Adrenal gland (tissue), 12 donors: Measurements from ENCODE around the gene HS3ST1. TPM values are rescaled to one million over a fixed set of nuclear protein-coding genes. Genes with fewer than 3 reads are reported as not detected.

Experiments used
- DNase-seq, 7 donors: peaks; one replicate each; pipeline ENCODE4 v3.0.0-alpha.2; 2019 to 2020
- H3K27ac ChIP-seq, 5 donors: fragments of 200-600 bp; sonication (generic) in 4 of 5; 1 replicate in 3 of 5; 2 replicates in 2 of 5; pipeline versions ENCODE4 v1.5.1 to v1.8.0; 2016 to 2020; ENCODE audit warnings: mild to moderate bottlenecking in 1 of 5
- H3K27me3 ChIP-seq: fragments of 200-600 bp; 2 replicates; pipeline ENCODE4 v1.8.0; 2021
- H3K36me3 ChIP-seq, 2 donors: fragments of 200-600 bp; replicated peaks in 1 of 2; 1 replicate in 1 of 2; 2 replicates in 1 of 2; pipeline versions ENCODE4 v1.5.1 to v1.8.0; 2018 to 2022
- H3K4me1 ChIP-seq, 2 donors: fragments of 200-600 bp; replicated peaks in 1 of 2; 1 replicate in 1 of 2; 2 replicates in 1 of 2; pipeline versions ENCODE4 v1.5.1 to v1.8.0; 2018 to 2021
- H3K4me3 ChIP-seq, 4 donors: fragments of 200-600 bp; sonication (generic) in 3 of 4; one replicate each; pipeline ENCODE4 v1.5.1; 2016 to 2018
- H3K9me3 ChIP-seq, 3 donors: fragments of 200-600 bp; sonication (generic) in 1 of 3; replicated peaks in 1 of 3; 1 replicate in 2 of 3; 2 replicates in 1 of 3; pipeline versions ENCODE4 v1.5.1 to v1.8.0; 2016 to 2021
- CTCF ChIP-seq, 6 experiments: fragments of 450-650 bp in 4 of 6; fragments of 200-600 bp in 2 of 6; sonication (generic) in 1 of 6; IDR thresholded peaks; 1 replicate in 5 of 6; 2 replicates in 1 of 6; pipeline versions ENCODE4 v1.5.1 to v1.8.0; 2016 to 2021; ENCODE audit warnings: antibody characterized with exemption in 6 of 6, mild to moderate bottlenecking in 2 of 6, moderate library complexity in 1 of 6
- POLR2A ChIP-seq, 2 donors: fragments of 450-650 bp; IDR thresholded peaks; one replicate each; pipeline ENCODE4 v1.6.1; 2017; ENCODE audit warnings: antibody characterized with exemption in 2 of 2, mild to moderate bottlenecking in 2 of 2, moderate library complexity in 1 of 2
- WGBS, 4 donors: extraction: QIAGEN DNeasy Blood & Tissue Kit in 2 of 4; methylation state at CpG; one replicate each; pipeline versions ENCODE4 v1.1.5 to v1.1.7; 2013 to 2017; 5-methylcytosine and 5-hydroxymethylcytosine counted together
- intact Hi-C, 2 donors: fragments of 100-400 bp; cut with DNase I; formaldehyde crosslinking; loops; one replicate each; pipeline versions ENCODE4 v1.14.1 to v1.15.0; 2022 to 2023
- polyA plus RNA-seq, 3 donors: library from polyadenylated mRNA; stranded (reverse); fragments of 200-250 nt in 2 of 3; fragments of 350-450 nt in 1 of 3; fragmentation: Illumina TruSeq in 1 of 3; extraction: RNeasy Lipid Tissue Mini Kit (QIAGEN cat#74804) in 1 of 3; gene quantifications; one replicate each; pipeline ENCODE4 v1.2.3, GENCODE V29; 2013 to 2014
- total RNA-seq, 9 donors: library from RNA; depleted of rRNA in 4 of 9; stranded (reverse); fragments of >200 nt in 4 of 9; fragments of 120-200 nt in 1 of 9; fragmentation: NEBNext Ultra II Directional in 1 of 9; extraction: Animal tissue kit (Norgen Biotek cat#: 25700) in 1 of 9; gene quantifications; one replicate each; pipeline versions ENCODE4 v1.1.0 to v1.2.4, GENCODE V29; 2013 to 2023
- donor health status: healthy with polysubstance abuse.
- donor health status: Bipolar disorder and iron deficiency.
- donor health status: DM: yes; HTN: yes; CAD: no.
- donor health status: DM: no; HTN: no; CAD: no.
- donor health status: DM: no; HTN: no; CAD: no.
- donor health status: DM: yes; HTN: yes; CAD: no.

The HS3ST1 gene
- total and polyA plus RNA-seq, 12 donors: 0.60 to 7.8 (median 2.4) TPM

- Histone ChIP-seq H3K27me3 (no peaks in the 10 kb centered on the region), H3K36me3 (no peaks in the 10 kb centered on the region), H3K27ac (no peak overlapping the region), H3K9me3 (no peaks in the 10 kb centered on the region), H3K4me1 (no peaks in the 10 kb centered on the region), H3K4me3 (no peak overlapping the region)
- TF ChIP-seq CTCF (IDR thresholded peaks at IDR 0.05) (no peak), POLR2A (IDR thresholded peaks at IDR 0.05) (no peak)
- WGBS, 4 donors: 82 to 100% (median 91%) methylated on average over 1 of the region's 1 CpG
- intact Hi-C loops: no loop called here
- no peak for DNase-seq
These were observed 19.1 kb downstream of the HS3ST1 start for GRCh38 chr4:11409632-11410031.

GRCh38 chr4:11408233-11408967 lies 20.3 kb downstream of the HS3ST1 start:
- Histone ChIP-seq H3K4me1 (no peaks in the 10 kb centered on the region), H3K27ac (no peak overlapping the region), H3K27me3 (no peaks in the 10 kb centered on the region), H3K36me3 (no peaks in the 10 kb centered on the region), H3K9me3 (no peaks in the 10 kb centered on the region), H3K4me3 (no peak overlapping the region)
- intact Hi-C loops: no loop called here
- DNase-seq: no peak
- TF ChIP-seq CTCF (IDR thresholded peaks at IDR 0.05) (no peak), POLR2A (IDR thresholded peaks at IDR 0.05) (no peak)
- WGBS, 4 donors: 68 to 81% (median 75%) methylated on average over 5 of the region's 5 CpGs

GRCh38 chr4:11407551-11407950 lies 21.1 kb downstream of the HS3ST1 start:
- H3K27me3 ChIP-seq: no peaks in the 10 kb centered on the region

GRCh38 chr4:11404431-11404830 lies 24.3 kb downstream of the HS3ST1 start:
- no peaks in the 10 kb centered on the region for H3K36me3 ChIP-seq
- intact Hi-C loops: no loop called here
- DNase-seq: no peak
- H3K4me1 ChIP-seq: no peaks in the 10 kb centered on the region
- no peaks in the 10 kb centered on the region for H3K9me3 ChIP-seq
- no peaks in the 10 kb centered on the region for H3K27me3 ChIP-seq
- H3K27ac ChIP-seq: no peak overlapping the region
- WGBS, 4 donors: 89 to 98% (median 94%) methylated on average over 2 of the region's 2 CpGs
- TF ChIP-seq POLR2A (IDR thresholded peaks at IDR 0.05) (no peak), CTCF (IDR thresholded peaks at IDR 0.05) (no peak)
- no peak overlapping the region for H3K4me3 ChIP-seq

More at GRCh38 chr4:11407551-11407950, 21.1 kb downstream of the HS3ST1 start:
- DNase-seq: no peak
- no peaks in the 10 kb centered on the region for H3K4me1 ChIP-seq
- no peak for TF ChIP-seq CTCF (IDR thresholded peaks at IDR 0.05)
- no peak for TF ChIP-seq POLR2A (IDR thresholded peaks at IDR 0.05)
- no peaks in the 10 kb centered on the region for H3K9me3 ChIP-seq
- no peak overlapping the region for H3K27ac ChIP-seq
- no peaks in the 10 kb centered on the region for H3K36me3 ChIP-seq
- WGBS, 4 donors: 88 to 97% (median 92%) methylated on average over 3 of the region's 3 CpGs
- intact Hi-C loops: no loop called here
- H3K4me3 ChIP-seq: no peak overlapping the region
